ENCODE measurements around the gene KANK4. TPM values are rescaled to one million over a fixed set of nuclear protein-coding genes. Genes with fewer than 3 reads are reported as not detected.

The KANK4 gene
- total RNA-seq, 3 donors from 2014 or later, result 0.48 to 1.6 (median 0.66) TPM

- Histone ChIP-seq H3K4me3 (no peak overlapping the region), H3K36me3 (no peaks in the 10 kb centered on the region), H3K9me3 (no peaks in the 10 kb centered on the region), H3K27ac (no peak overlapping the region), H3K4me1 (peaks cover 0 to 4% of the 10 kb centered on the region in 2 donors), H3K27me3 (no peaks in the 10 kb centered on the region)
- TF ChIP-seq POLR2A (IDR thresholded peaks at IDR 0.05) (no peak), POLR2AphosphoS5 (IDR thresholded peaks at IDR 0.05) (no peak), CTCF (IDR thresholded peaks at IDR 0.05) (no peak)
- no peak for DNase-seq (ENCODE audit: low spot score in 2 of 2)
- intact Hi-C loops (cut with DNase I; ENCODE audit: low total_unique reads), result no loop called here
Measured at GRCh38 chr1:62288224-62288623, 31.0 kb downstream of the KANK4 start.

GRCh38 chr1:62286786-62287224, 32.4 kb downstream of the KANK4 start:
- Histone ChIP-seq H3K9me3 (no peaks in the 10 kb centered on the region), H3K27ac (no peak overlapping the region), H3K27me3 (no peaks in the 10 kb centered on the region), H3K36me3 (no peaks in the 10 kb centered on the region), H3K4me3 (peak overlapping the region in 2 of 3 donors; percentile 26 to 45), H3K4me1 (peaks cover 0 to 4% of the 10 kb centered on the region in 2 donors)
- TF ChIP-seq POLR2AphosphoS5 (IDR thresholded peaks at IDR 0.05) (no peak), CTCF (IDR thresholded peaks at IDR 0.05) (no peak), POLR2A (IDR thresholded peaks at IDR 0.05) (no peak)
- no peak for DNase-seq (ENCODE audit: low spot score in 2 of 2)
- intact Hi-C loops (cut with DNase I; ENCODE audit: low total_unique reads), result no loop called here

GRCh38 chr1:62285984-62286785, 33.0 kb downstream of the KANK4 start:
- intact Hi-C loops (cut with DNase I; ENCODE audit: low total_unique reads), result no loop called here
- Histone ChIP-seq H3K4me1 (peaks cover 0 to 4% of the 10 kb centered on the region in 2 donors), H3K27me3 (no peaks in the 10 kb centered on the region), H3K4me3 (peak overlapping the region in 2 of 3 donors; percentile 26 to 45), H3K36me3 (no peaks in the 10 kb centered on the region), H3K27ac (peak overlapping the region in 1 of 2 donors; percentile 9), H3K9me3 (no peaks in the 10 kb centered on the region)
- DNase-seq (ENCODE audit: low spot score in 2 of 2), result no peak
- TF ChIP-seq POLR2AphosphoS5 (IDR thresholded peaks at IDR 0.05), result no peak
- TF ChIP-seq CTCF (IDR thresholded peaks at IDR 0.05), result no peak
- TF ChIP-seq POLR2A (IDR thresholded peaks at IDR 0.05), result no peak

GRCh38 chr1:62285440-62285839, 33.8 kb downstream of the KANK4 start:
- TF ChIP-seq POLR2AphosphoS5 (IDR thresholded peaks at IDR 0.05) (no peak), CTCF (IDR thresholded peaks at IDR 0.05) (no peak), POLR2A (IDR thresholded peaks at IDR 0.05) (no peak)
- no peaks in the 10 kb centered on the region for H3K9me3 ChIP-seq
- H3K4me3 ChIP-seq, result no peak overlapping the region
- peak in 1 of 2 donors; percentile 20 for DNase-seq (ENCODE audit: low spot score in 2 of 2)
- peaks cover 0 to 4% of the 10 kb centered on the region in 2 donors for H3K4me1 ChIP-seq
- H3K36me3 ChIP-seq, result no peaks in the 10 kb centered on the region
- H3K27ac ChIP-seq, result no peak overlapping the region
- no peaks in the 10 kb centered on the region for H3K27me3 ChIP-seq
- intact Hi-C loops (cut with DNase I; ENCODE audit: low total_unique reads), result no loop called here

- no peak overlapping the region for H3K27ac ChIP-seq
- DNase-seq (ENCODE audit: low spot score in 2 of 2), result no peak
- no peaks in the 10 kb centered on the region for H3K9me3 ChIP-seq
- intact Hi-C loops (cut with DNase I; ENCODE audit: low total_unique reads), result loop anchor here (2.0 kb wide), 1 partner anchor 75 kb away; no protein-coding TSS in a partner anchor
- no peaks in the 10 kb centered on the region for H3K36me3 ChIP-seq
- TF ChIP-seq POLR2A (IDR thresholded peaks at IDR 0.05) (no peak), POLR2AphosphoS5 (IDR thresholded peaks at IDR 0.05) (no peak), CTCF (IDR thresholded peaks at IDR 0.05) (no peak)
- H3K27me3 ChIP-seq, result no peaks in the 10 kb centered on the region
- no peak overlapping the region for H3K4me3 ChIP-seq
- peaks cover 0 to 4% of the 10 kb centered on the region in 2 donors for H3K4me1 ChIP-seq
Measured at GRCh38 chr1:62283986-62284385, 35.2 kb downstream of the KANK4 start.
